Transverse colon (tissue), 4 donors: ENCODE measurements around the gene MSLN.

ENCODE experiments used
- POLR2AphosphoS5 ChIP-seq, 3 donors: sonication (generic); formaldehyde crosslinking; IDR thresholded peaks; one replicate each; pipeline ENCODE4 v1.6.1; 2016; ENCODE audit warnings: antibody characterized with exemption in 3 of 3
- TF ChIP-seq, protein P1 (sequence below), 5 experiments: fragments of 200-600 bp in 3 of 5; fragments of 450-650 bp in 2 of 5; sonication (generic) in 3 of 5; IDR thresholded peaks; 1 replicate in 2 of 5; 2 replicates in 3 of 5; pipeline ENCODE4 v1.5.1; 2016 to 2017; ENCODE audit warnings: antibody characterized with exemption in 5 of 5, inconsistent platforms in 3 of 5, mild to moderate bottlenecking in 2 of 5, moderate library complexity in 1 of 5

GRCh38 chr16:801584-802363, 41.2 kb downstream of the MSLN start:
- no peak for TF ChIP-seq POLR2AphosphoS5 (IDR thresholded peaks at IDR 0.05)
- TF ChIP-seq, protein P1, sequence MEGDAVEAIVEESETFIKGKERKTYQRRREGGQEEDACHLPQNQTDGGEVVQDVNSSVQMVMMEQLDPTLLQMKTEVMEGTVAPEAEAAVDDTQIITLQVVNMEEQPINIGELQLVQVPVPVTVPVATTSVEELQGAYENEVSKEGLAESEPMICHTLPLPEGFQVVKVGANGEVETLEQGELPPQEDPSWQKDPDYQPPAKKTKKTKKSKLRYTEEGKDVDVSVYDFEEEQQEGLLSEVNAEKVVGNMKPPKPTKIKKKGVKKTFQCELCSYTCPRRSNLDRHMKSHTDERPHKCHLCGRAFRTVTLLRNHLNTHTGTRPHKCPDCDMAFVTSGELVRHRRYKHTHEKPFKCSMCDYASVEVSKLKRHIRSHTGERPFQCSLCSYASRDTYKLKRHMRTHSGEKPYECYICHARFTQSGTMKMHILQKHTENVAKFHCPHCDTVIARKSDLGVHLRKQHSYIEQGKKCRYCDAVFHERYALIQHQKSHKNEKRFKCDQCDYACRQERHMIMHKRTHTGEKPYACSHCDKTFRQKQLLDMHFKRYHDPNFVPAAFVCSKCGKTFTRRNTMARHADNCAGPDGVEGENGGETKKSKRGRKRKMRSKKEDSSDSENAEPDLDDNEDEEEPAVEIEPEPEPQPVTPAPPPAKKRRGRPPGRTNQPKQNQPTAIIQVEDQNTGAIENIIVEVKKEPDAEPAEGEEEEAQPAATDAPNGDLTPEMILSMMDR (IDR thresholded peaks at IDR 0.05): no peak
